HEK293 (cell line): ENCODE data around the gene PTK7.
A peak's percentile ranks its signal among the peaks of the same experiment; 100 is the strongest.

Experiments
- GLIS2 ChIP-seq: fragments of 450-650 bp; formaldehyde crosslinking; IDR thresholded peaks from 2 replicates; pipeline ENCODE4 v1.5.1; 2016; ENCODE audit warnings: missing biosample characterization, missing genetic modification characterization
- SP7 ChIP-seq: fragments of 450-650 bp; formaldehyde crosslinking; IDR thresholded peaks from 2 replicates; pipeline ENCODE4 v1.5.1; 2016; ENCODE audit warnings: missing biosample characterization, missing genetic modification characterization
- TRIM28 ChIP-seq: IDR thresholded peaks from 2 replicates; pipeline ENCODE4 v1.6.1; 2011; ENCODE audit warnings: low read length, control low read depth, borderline replicate concordance
- WT1 ChIP-seq: fragments of 450-650 bp; formaldehyde crosslinking; IDR thresholded peaks from 2 replicates; pipeline ENCODE4 v1.5.1; 2016; ENCODE audit warnings: missing biosample characterization, missing genetic modification characterization
- ZBTB17 ChIP-seq: fragments of 450-650 bp; formaldehyde crosslinking; IDR thresholded peaks from 2 replicates; pipeline ENCODE4 v1.5.1; 2016; ENCODE audit warnings: missing biosample characterization, missing genetic modification characterization
- ZNF140 ChIP-seq: fragments of 450-650 bp; formaldehyde crosslinking; IDR thresholded peaks from 2 replicates; pipeline ENCODE4 v1.5.1; 2016; ENCODE audit warnings: missing biosample characterization, missing genetic modification characterization
- ZNF174 ChIP-seq: fragments of 450-650 bp; formaldehyde crosslinking; IDR thresholded peaks from 2 replicates; pipeline ENCODE4 v1.5.0; 2017; ENCODE audit warnings: missing biosample characterization, mild to moderate bottlenecking, missing genetic modification characterization
- ZNF175 ChIP-seq: fragments of 450-650 bp; formaldehyde crosslinking; IDR thresholded peaks from 2 replicates; pipeline ENCODE4 v1.5.1; 2016; ENCODE audit warnings: missing biosample characterization, missing genetic modification characterization
- ZNF426 ChIP-seq: fragments of 450-650 bp; formaldehyde crosslinking; IDR thresholded peaks from 2 replicates; pipeline ENCODE4 v1.5.1; 2017; ENCODE audit warnings: missing biosample characterization, missing genetic modification characterization, mild to moderate bottlenecking, inconsistent platforms, moderate library complexity
- ZNF629 ChIP-seq: fragments of 450-650 bp; formaldehyde crosslinking; IDR thresholded peaks from 2 replicates; pipeline ENCODE4 v1.5.1; 2017; ENCODE audit warnings: missing biosample characterization, missing genetic modification characterization
- ZNF701 ChIP-seq: fragments of 450-650 bp; formaldehyde crosslinking; IDR thresholded peaks from 2 replicates; pipeline ENCODE4 v1.5.1; 2016; ENCODE audit warnings: missing biosample characterization, missing genetic modification characterization
- ZXDB ChIP-seq: fragments of 450-650 bp; formaldehyde crosslinking; IDR thresholded peaks from 2 replicates; pipeline ENCODE4 v1.5.1; 2016; ENCODE audit warnings: missing biosample characterization, missing genetic modification characterization
- TF ChIP-seq, protein P1 (sequence below): fragments of 450-650 bp; IDR thresholded peaks from 2 replicates; pipeline ENCODE4 v1.5.1; 2018; ENCODE audit warnings: missing biosample characterization, missing genetic modification characterization
- TF ChIP-seq, protein P2 (sequence below): fragments of 450-650 bp; formaldehyde crosslinking; IDR thresholded peaks from 2 replicates; pipeline ENCODE4 v1.5.1; 2016; ENCODE audit warnings: missing biosample characterization, missing genetic modification characterization
- TF ChIP-seq, protein P3 (sequence below): fragments of 450-650 bp; formaldehyde crosslinking; IDR thresholded peaks from 2 replicates; pipeline ENCODE4 v1.5.1; 2016; ENCODE audit warnings: missing biosample characterization, missing genetic modification characterization
- TF ChIP-seq, protein P4 (sequence below): fragments of 450-650 bp; formaldehyde crosslinking; IDR thresholded peaks from 2 replicates; pipeline ENCODE4 v1.5.1; 2016; ENCODE audit warnings: missing biosample characterization, missing genetic modification characterization
- TF ChIP-seq, protein P5 (sequence below): fragments of 450-650 bp; formaldehyde crosslinking; IDR thresholded peaks from 2 replicates; pipeline ENCODE4 v1.5.1; 2016; ENCODE audit warnings: missing biosample characterization, missing genetic modification characterization, low read depth
- TF ChIP-seq, protein P6 (sequence below): fragments of 450-650 bp; formaldehyde crosslinking; IDR thresholded peaks from 2 replicates; pipeline ENCODE4 v1.5.1; 2016; ENCODE audit warnings: missing biosample characterization, missing genetic modification characterization

Gene PTK7

DNA sequence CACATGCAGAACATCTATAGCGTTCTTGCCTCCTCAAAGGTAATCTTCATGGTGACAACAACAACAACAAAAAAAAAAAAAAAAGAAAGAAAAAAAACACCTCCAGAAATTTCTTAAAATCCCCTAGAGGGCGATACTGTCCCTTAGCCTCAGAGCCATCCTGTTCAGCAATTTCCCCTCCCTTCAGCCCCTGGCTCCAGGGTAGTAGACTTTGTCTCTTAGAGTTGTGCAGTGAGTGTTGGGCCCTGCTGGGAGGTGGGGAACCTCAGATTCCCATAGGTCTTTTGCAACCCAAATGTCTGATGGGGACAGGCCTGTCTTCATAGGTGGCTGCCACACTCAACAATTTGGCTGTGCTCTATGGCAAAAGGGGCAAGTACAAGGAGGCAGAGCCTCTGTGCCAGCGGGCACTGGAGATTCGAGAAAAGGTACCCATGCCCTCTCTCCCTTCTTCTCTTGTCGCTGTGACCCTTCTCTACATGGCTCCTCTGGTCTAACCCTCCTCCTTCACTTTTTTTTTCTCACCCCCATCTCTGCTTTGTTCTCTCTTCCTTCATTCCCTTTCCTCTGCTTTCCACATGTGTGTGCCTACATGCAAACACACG is 6.0 kb upstream of the PTK7 start (continued):
- TF ChIP-seq, protein P1, sequence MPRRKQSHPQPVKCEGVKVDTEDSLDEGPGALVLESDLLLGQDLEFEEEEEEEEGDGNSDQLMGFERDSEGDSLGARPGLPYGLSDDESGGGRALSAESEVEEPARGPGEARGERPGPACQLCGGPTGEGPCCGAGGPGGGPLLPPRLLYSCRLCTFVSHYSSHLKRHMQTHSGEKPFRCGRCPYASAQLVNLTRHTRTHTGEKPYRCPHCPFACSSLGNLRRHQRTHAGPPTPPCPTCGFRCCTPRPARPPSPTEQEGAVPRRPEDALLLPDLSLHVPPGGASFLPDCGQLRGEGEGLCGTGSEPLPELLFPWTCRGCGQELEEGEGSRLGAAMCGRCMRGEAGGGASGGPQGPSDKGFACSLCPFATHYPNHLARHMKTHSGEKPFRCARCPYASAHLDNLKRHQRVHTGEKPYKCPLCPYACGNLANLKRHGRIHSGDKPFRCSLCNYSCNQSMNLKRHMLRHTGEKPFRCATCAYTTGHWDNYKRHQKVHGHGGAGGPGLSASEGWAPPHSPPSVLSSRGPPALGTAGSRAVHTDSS = no peak
- TF ChIP-seq ZNF140 (peak; percentile 36; the same call in 1 of the 2 replicates), ZNF426 (tag by site-specific recombination) (no peak), TRIM28 (no peak), ZXDB (0 out of 2 replicates have a peak, but pooled peaks have one; percentile 16), ZBTB17 (tag by site-specific recombination) (peak; percentile 23; the same call in 1 of the 2 replicates), GLIS2 (no peak), ZNF175 (no peak), WT1 (no peak), ZNF174 (tag by site-specific recombination) (no peak), ZNF701 (tag by site-specific recombination) (no peak), ZNF629 (tag by site-specific recombination) (no peak), SP7 (tag by site-specific recombination) (0 out of 2 replicates have a peak, but pooled peaks have one; percentile 18)
- TF ChIP-seq, protein P2, sequence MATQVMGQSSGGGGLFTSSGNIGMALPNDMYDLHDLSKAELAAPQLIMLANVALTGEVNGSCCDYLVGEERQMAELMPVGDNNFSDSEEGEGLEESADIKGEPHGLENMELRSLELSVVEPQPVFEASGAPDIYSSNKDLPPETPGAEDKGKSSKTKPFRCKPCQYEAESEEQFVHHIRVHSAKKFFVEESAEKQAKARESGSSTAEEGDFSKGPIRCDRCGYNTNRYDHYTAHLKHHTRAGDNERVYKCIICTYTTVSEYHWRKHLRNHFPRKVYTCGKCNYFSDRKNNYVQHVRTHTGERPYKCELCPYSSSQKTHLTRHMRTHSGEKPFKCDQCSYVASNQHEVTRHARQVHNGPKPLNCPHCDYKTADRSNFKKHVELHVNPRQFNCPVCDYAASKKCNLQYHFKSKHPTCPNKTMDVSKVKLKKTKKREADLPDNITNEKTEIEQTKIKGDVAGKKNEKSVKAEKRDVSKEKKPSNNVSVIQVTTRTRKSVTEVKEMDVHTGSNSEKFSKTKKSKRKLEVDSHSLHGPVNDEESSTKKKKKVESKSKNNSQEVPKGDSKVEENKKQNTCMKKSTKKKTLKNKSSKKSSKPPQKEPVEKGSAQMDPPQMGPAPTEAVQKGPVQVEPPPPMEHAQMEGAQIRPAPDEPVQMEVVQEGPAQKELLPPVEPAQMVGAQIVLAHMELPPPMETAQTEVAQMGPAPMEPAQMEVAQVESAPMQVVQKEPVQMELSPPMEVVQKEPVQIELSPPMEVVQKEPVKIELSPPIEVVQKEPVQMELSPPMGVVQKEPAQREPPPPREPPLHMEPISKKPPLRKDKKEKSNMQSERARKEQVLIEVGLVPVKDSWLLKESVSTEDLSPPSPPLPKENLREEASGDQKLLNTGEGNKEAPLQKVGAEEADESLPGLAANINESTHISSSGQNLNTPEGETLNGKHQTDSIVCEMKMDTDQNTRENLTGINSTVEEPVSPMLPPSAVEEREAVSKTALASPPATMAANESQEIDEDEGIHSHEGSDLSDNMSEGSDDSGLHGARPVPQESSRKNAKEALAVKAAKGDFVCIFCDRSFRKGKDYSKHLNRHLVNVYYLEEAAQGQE (tag by site-specific recombination) = no peak
- TF ChIP-seq, protein P3, sequence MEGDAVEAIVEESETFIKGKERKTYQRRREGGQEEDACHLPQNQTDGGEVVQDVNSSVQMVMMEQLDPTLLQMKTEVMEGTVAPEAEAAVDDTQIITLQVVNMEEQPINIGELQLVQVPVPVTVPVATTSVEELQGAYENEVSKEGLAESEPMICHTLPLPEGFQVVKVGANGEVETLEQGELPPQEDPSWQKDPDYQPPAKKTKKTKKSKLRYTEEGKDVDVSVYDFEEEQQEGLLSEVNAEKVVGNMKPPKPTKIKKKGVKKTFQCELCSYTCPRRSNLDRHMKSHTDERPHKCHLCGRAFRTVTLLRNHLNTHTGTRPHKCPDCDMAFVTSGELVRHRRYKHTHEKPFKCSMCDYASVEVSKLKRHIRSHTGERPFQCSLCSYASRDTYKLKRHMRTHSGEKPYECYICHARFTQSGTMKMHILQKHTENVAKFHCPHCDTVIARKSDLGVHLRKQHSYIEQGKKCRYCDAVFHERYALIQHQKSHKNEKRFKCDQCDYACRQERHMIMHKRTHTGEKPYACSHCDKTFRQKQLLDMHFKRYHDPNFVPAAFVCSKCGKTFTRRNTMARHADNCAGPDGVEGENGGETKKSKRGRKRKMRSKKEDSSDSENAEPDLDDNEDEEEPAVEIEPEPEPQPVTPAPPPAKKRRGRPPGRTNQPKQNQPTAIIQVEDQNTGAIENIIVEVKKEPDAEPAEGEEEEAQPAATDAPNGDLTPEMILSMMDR (tag by site-specific recombination) = peak; percentile 73
- TF ChIP-seq, protein P4, sequence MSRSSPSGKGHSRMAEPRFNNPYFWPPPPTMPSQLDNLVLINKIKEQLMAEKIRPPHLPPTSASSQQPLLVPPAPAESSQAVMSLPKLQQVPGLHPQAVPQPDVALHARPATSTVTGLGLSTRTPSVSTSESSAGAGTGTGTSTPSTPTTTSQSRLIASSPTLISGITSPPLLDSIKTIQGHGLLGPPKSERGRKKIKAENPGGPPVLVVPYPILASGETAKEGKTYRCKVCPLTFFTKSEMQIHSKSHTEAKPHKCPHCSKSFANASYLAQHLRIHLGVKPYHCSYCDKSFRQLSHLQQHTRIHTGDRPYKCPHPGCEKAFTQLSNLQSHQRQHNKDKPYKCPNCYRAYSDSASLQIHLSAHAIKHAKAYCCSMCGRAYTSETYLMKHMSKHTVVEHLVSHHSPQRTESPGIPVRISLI (tag by site-specific recombination) = peak; percentile 89
- TF ChIP-seq, protein P5, sequence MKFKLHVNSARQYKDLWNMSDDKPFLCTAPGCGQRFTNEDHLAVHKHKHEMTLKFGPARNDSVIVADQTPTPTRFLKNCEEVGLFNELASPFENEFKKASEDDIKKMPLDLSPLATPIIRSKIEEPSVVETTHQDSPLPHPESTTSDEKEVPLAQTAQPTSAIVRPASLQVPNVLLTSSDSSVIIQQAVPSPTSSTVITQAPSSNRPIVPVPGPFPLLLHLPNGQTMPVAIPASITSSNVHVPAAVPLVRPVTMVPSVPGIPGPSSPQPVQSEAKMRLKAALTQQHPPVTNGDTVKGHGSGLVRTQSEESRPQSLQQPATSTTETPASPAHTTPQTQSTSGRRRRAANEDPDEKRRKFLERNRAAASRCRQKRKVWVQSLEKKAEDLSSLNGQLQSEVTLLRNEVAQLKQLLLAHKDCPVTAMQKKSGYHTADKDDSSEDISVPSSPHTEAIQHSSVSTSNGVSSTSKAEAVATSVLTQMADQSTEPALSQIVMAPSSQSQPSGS = no peak
- TF ChIP-seq, protein P6, sequence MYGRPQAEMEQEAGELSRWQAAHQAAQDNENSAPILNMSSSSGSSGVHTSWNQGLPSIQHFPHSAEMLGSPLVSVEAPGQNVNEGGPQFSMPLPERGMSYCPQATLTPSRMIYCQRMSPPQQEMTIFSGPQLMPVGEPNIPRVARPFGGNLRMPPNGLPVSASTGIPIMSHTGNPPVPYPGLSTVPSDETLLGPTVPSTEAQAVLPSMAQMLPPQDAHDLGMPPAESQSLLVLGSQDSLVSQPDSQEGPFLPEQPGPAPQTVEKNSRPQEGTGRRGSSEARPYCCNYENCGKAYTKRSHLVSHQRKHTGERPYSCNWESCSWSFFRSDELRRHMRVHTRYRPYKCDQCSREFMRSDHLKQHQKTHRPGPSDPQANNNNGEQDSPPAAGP = no peak
- TF ChIP-seq, all 188 proteins: peak for 8
